Peyer's patch (tissue), 4 donors: Measurements from ENCODE around the gene SALL4. TPM values are rescaled to one million over a fixed set of nuclear protein-coding genes. Genes with fewer than 3 reads are reported as not detected.
"Not testable (repeated sequence)": the region's sequence is repeated elsewhere in the genome, so short reads cannot be mapped to it uniquely, and the experiment has no call there.

Experiments used
- DNase-seq, 3 donors: peaks; one replicate each; pipeline ENCODE4 v3.0.0-alpha.2; 2017 to 2019
- H3K27ac ChIP-seq, 4 donors: fragments of 200-600 bp; sonication (generic); one replicate each; pipeline ENCODE4 v1.5.1; 2016 to 2019
- H3K27me3 ChIP-seq, 2 donors: fragments of 200-600 bp; sonication (generic); one replicate each; pipeline ENCODE4 v1.5.1; 2019
- H3K36me3 ChIP-seq, 3 donors: fragments of 200-600 bp; sonication (generic); one replicate each; pipeline ENCODE4 v1.5.1; 2016 to 2019
- H3K4me1 ChIP-seq, 4 donors: fragments of 200-600 bp; sonication (generic); one replicate each; pipeline ENCODE4 v1.5.1; 2016 to 2019
- H3K4me3 ChIP-seq, 4 donors: fragments of 200-600 bp; sonication (generic); 1 replicate in 3 of 4; 2 replicates in 1 of 4; pipeline ENCODE4 v1.5.1; 2016 to 2019; ENCODE audit warnings: mild to moderate bottlenecking in 1 of 4
- H3K9me3 ChIP-seq, 4 donors: fragments of 200-600 bp; sonication (generic); one replicate each; pipeline ENCODE4 v1.5.1; 2016 to 2019; ENCODE audit warnings: mild to moderate bottlenecking in 1 of 4
- CTCF ChIP-seq, 6 experiments: fragments of 450-650 bp in 4 of 6; fragments of 200-600 bp in 2 of 6; sonication (generic) in 1 of 6; IDR thresholded peaks; one replicate each; pipeline ENCODE4 v1.5.1; 2017 to 2019; ENCODE audit warnings: antibody characterized with exemption in 6 of 6, mild to moderate bottlenecking in 3 of 6, moderate library complexity in 1 of 6
- POLR2A ChIP-seq, 2 donors: fragments of 450-650 bp; IDR thresholded peaks; one replicate each; pipeline ENCODE4 v1.5.1; 2017; ENCODE audit warnings: antibody characterized with exemption in 2 of 2, mild to moderate bottlenecking in 2 of 2, moderate library complexity in 2 of 2
- total RNA-seq, 4 donors: library from RNA; depleted of rRNA; stranded (reverse); fragments of >200 nt; gene quantifications; one replicate each; pipeline ENCODE4 v1.1.0, GENCODE V29; 2016

SALL4 gene
- total RNA-seq, 4 donors from 2014 or later = 1.7 to 13.2 TPM; not detected in 2

DNA sequence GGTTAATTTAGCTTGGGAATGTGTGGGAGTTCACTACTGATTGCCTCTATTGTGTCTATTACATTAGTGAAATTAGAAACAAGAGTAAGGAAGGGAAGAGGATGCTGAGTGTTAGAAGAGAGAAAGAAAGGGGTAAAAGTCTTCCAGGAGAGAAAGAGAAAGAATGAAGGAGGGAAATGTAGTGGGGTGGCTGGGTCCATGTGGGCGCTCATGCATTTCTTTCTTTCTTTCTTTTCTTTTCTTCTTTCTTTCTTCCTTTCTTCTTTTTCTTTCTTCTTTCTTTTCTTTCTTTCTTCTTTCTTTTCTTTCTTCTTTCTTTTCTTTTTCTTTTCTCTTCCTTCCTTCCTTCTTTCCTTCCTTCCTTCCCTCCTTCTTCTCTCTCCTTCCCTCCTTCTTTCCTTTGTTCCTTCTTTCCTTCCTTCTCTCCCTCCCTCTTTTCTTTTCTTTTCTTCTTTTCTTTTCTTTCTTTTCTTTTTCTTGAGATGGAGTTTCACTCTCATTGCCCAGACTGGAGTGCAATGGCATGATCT lies 16.2 kb upstream of the SALL4 start:
- Histone ChIP-seq H3K27ac (no peak overlapping the region), H3K4me3 (no peak overlapping the region), H3K36me3 (no peaks in the 10 kb centered on the region), H3K9me3 (no peaks in the 10 kb centered on the region), H3K27me3 (no peaks in the 10 kb centered on the region), H3K4me1 (no peaks in the 10 kb centered on the region)
- DNase-seq = no peak
- TF ChIP-seq CTCF (IDR thresholded peaks at IDR 0.05) = no peak

DNA sequence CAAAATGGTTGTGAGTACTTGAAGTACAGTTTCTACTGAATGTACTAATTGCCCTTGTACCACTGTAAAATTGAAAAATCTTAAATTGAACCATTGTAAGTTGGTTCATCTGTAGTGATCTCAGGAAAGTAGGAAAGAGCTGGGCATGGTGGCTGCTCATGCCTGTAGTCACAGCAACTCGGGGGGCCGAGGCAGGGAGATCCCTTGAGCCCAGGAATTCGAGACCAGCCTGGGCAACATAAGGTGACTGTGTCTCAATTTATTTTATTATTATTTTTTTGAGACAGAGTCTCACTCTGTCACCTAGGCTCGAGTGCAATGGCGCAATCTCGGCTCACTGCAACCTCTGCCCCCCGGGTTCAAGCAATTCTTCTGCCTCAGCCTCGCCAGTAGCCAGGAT lies 14.5 kb upstream of the SALL4 start:
- not testable (repeated sequence) for H3K4me3 ChIP-seq, H3K4me1 ChIP-seq, H3K27ac ChIP-seq, DNase-seq, H3K9me3 ChIP-seq, H3K27me3 ChIP-seq, H3K36me3 ChIP-seq

DNA sequence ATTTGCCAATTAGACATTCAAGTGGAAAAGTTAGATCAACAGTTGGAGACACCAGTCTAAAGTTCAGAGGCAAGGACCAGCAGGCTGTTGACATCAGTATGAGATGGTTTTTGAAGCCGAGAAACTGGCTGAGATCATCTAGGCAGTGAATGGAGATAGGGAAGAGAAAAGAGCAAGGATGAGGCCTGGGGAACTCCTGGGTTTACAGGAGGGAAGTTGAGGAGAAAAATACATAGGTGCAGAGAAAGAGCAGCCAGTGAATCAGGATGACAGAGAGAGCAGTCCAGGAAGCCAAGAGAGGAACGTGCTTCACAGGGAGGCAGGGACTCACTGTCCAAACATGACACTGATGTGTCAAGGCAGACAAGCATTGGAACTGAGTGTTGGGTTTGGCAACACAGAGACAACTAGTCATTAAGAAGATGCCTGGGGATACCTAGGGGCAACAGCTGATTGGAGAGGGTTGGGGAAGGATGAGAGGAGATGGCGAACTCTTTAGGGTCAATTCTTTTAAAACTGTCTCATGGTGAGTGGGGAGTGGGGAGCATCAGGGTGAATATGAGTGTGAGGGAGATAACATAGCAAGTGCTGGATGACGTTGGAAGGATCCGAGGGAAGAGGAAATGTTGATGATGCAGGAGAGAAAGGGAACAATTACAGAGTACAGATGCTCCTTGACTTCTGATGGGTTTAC lies 13.2 kb upstream of the SALL4 start:
- Histone ChIP-seq H3K4me3 (no peak overlapping the region), H3K27me3 (no peaks in the 10 kb centered on the region), H3K36me3 (no peaks in the 10 kb centered on the region), H3K4me1 (no peaks in the 10 kb centered on the region), H3K9me3 (no peaks in the 10 kb centered on the region), H3K27ac (no peak overlapping the region)
- TF ChIP-seq POLR2A (IDR thresholded peaks at IDR 0.05) = no peak
- TF ChIP-seq CTCF (IDR thresholded peaks at IDR 0.05) = no peak
- no peak for DNase-seq

- Histone ChIP-seq H3K36me3 (no peaks in the 10 kb centered on the region), H3K9me3 (no peaks in the 10 kb centered on the region), H3K27ac (no peak overlapping the region), H3K4me3 (no peak overlapping the region), H3K4me1 (no peaks in the 10 kb centered on the region), H3K27me3 (no peaks in the 10 kb centered on the region)
- no peak for DNase-seq
- TF ChIP-seq CTCF (IDR thresholded peaks at IDR 0.05) = no peak
- TF ChIP-seq POLR2A (IDR thresholded peaks at IDR 0.05) = no peak
Observed at GRCh38 chr20:51812861-51813260, 10.5 kb upstream of the SALL4 start.

DNA sequence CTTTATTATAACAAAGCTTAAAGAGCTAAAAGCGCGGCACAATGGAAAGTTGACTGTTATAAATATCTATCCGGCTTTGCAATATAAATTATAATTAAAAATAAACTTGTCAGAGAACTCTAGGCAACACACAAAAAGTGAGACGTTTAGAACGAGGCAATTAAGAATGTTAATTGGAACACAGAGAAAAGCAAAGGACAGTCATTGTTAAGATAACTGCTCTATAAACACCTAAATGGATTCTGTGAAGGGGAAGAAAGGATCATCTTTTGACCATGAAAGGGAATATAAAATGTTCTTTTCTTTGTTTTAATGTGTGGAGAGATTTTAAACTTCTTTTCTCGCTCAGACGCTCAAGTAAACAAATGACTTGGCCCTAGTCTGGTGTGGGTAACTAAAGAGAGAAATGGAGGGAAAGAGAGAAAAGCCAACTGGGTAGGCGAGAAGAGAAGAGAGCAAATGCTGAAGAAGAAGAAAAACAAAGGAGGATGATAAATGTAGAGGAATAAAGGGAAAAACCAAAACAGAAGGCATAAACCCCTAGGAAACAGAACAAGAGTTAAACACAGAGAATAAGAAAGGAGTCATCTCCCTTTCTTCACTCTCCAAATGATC lies 9.3 kb upstream of the SALL4 start:
- DNase-seq = no peak
- H3K27me3 ChIP-seq = no peaks in the 10 kb centered on the region
- no peak for TF ChIP-seq POLR2A (IDR thresholded peaks at IDR 0.05)
- H3K4me3 ChIP-seq = no peak overlapping the region
- H3K4me1 ChIP-seq = no peaks in the 10 kb centered on the region
- no peaks in the 10 kb centered on the region for H3K9me3 ChIP-seq
- no peaks in the 10 kb centered on the region for H3K36me3 ChIP-seq
- no peak overlapping the region for H3K27ac ChIP-seq

GRCh38 chr20:51811042-51811355 lies 8.7 kb upstream of the SALL4 start:
- no peak overlapping the region for H3K27ac ChIP-seq
- no peaks in the 10 kb centered on the region for H3K9me3 ChIP-seq
- no peaks in the 10 kb centered on the region for H3K36me3 ChIP-seq
- no peak overlapping the region for H3K4me3 ChIP-seq
- no peak for DNase-seq
- TF ChIP-seq CTCF (IDR thresholded peaks at IDR 0.05) (no peak), POLR2A (IDR thresholded peaks at IDR 0.05) (no peak)
- no peaks in the 10 kb centered on the region for H3K4me1 ChIP-seq
- H3K27me3 ChIP-seq = no peaks in the 10 kb centered on the region
